D721Med (cell line): ENCODE data around the gene ACER3.
"Not testable (repeated sequence)": the region's sequence is repeated elsewhere in the genome, so short reads cannot be mapped to it uniquely, and the experiment has no call there.

Source experiments
- DNase-seq: peaks from one replicate; pipeline ENCODE4 v3.0.0; 2011; ENCODE audit warnings: low spot score; ENCODE audit not compliant: insufficient read length
- FAIRE-seq: peaks from 2 replicates; lab custom pipeline; 2011; peaks lifted over from hg19 to GRCh38; lab: Jason Lieb, UNC
- CTCF ChIP-seq: IDR thresholded peaks from 2 replicates; pipeline ENCODE4 v1.5.1; 2012; ENCODE audit warnings: mild to moderate bottlenecking, control low read depth; ENCODE audit not compliant: insufficient read depth; ENCODE audit errors: missing control alignments

Gene ACER3

GRCh38 chr11:76939219-76939631 is 78.5 kb downstream of the ACER3 start:
- DNase-seq (no peak), FAIRE-seq (no peak)
- no peak for TF ChIP-seq CTCF

- no peak for DNase-seq
- FAIRE-seq, result no peak
Observed at GRCh38 chr11:76944225-76944624, 83.5 kb downstream of the ACER3 start.

GRCh38 chr11:76946223-76946622 is 85.5 kb downstream of the ACER3 start:
- no peak for DNase-seq
- no peak for FAIRE-seq
- no peak for TF ChIP-seq CTCF

More at GRCh38 chr11:76944225-76944624, 83.5 kb downstream of the ACER3 start:
- no peak for TF ChIP-seq CTCF

DNA sequence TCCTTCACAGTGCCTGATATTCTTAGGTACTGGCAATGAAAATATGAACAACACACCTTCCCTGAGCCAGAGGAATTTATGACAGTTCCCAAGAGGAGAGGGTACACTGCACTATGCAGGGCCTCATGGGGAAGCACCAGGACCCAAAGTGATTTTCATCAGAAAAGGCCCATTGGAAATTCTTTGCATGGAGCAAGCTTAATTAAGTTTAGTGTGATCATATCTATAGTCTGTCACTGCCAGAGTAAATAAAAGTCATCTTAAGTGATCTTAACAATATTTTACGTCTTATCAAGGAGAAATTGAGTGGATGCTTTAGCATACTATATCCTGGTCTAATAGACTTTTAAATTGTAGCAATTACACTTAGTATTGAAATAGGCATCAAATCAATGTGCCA is 86.5 kb downstream of the ACER3 start:
- FAIRE-seq, result no peak
- no peak for DNase-seq
- TF ChIP-seq CTCF, result no peak

DNA sequence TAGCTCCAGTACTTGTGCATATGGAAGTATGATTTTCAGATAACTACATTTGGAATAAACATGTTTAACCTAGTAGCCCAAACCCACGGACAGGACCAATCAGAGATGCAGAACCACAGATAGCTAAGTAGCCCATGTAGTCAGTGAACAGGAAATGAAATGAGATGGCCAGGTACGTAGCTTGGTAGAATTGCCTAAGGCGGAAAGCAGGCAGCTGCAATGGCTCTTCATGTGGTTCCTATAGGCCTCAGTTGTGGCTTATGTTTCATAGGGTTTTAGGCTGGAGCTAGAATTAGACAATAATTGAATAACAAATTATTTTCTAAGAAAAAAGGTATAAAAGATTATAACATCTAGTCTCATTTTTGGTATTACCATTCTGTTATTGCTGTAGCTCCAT is 87.1 kb downstream of the ACER3 start:
- DNase-seq (no peak), FAIRE-seq (no peak)
- no peak for TF ChIP-seq CTCF

- TF ChIP-seq CTCF, result no peak
- FAIRE-seq (no peak), DNase-seq (no peak)
Observed at GRCh38 chr11:76955459-76956114, 94.9 kb downstream of the ACER3 start.

DNA sequence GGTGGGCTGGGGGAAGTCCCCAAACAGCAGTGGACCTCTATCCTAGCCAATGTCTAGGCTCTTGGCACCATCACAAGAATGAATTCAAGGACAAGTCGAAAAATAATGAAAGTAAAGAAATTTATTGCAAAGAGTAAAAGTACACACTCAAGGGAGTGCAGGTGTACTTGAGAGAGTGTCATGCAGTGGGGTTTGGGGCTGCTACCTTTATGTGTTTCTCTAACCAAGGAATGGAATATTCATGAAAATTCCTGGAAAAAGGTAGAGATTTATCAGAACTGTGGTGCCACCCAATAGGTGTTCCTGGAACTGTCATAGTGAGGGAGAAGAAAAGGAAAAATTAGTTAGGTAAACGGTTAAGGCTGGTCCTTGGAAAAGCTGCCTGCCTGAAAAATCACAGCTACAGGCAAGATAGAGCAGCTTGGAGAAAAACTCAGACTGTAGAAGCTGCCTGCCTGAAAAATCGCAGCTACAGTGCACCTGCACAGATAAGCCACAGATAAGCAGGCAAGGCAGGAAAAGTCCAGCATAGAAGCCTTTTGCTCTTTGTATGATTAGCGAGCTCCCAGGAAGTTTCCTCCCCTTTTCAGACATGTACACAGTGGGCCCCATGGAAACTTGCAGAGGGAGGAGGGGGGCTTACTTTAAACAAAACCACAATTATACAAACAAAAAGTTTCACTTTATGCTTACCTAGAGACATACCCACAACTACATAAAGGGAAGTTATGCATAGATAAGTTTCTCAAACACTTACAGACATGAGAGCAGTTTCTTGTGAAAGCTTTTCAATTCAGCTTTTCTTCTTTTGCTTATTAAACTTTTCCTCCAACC is 102.1 kb downstream of the ACER3 start:
- no peak for DNase-seq
- FAIRE-seq, result no peak
- no peak for TF ChIP-seq CTCF

GRCh38 chr11:76963417-76964168 is 102.9 kb downstream of the ACER3 start:
- DNase-seq, FAIRE-seq: not testable (repeated sequence)
